Measurements from ENCODE around the gene DVL2. TPM values are rescaled to one million over a fixed set of nuclear protein-coding genes. Genes with fewer than 3 reads are reported as not detected.

Gene DVL2
- total and polyA plus RNA-seq, 2 of the 13 experiments (the other 11 are each of a cell fraction or from before 2014, with no cell fraction given), result 5.7 to 38.2 TPM

GRCh38 chr17:7239091-7240027 is 5.0 kb upstream of the DVL2 start, which contains the start of gene PHF23 (continued):
- no peak for TF ChIP-seq DNMT3B (CRISPR knock-in tag; conservative IDR thresholded peaks at IDR 0.05)
- 0 out of 2 replicates have a peak, but pooled peaks have one; percentile 22 for TF ChIP-seq PHF20 (CRISPR knock-in tag; IDR thresholded peaks at IDR 0.05)
- peak; percentile 43; the same call in 1 of the 2 replicates for TF ChIP-seq KLF12 (CRISPR knock-in tag; IDR thresholded peaks at IDR 0.05; ENCODE audit: borderline replicate concordance)
- no peak for TF ChIP-seq ZNF569 (CRISPR knock-in tag; IDR thresholded peaks at IDR 0.05; ENCODE audit: borderline replicate concordance)
- TF ChIP-seq, protein P1, sequence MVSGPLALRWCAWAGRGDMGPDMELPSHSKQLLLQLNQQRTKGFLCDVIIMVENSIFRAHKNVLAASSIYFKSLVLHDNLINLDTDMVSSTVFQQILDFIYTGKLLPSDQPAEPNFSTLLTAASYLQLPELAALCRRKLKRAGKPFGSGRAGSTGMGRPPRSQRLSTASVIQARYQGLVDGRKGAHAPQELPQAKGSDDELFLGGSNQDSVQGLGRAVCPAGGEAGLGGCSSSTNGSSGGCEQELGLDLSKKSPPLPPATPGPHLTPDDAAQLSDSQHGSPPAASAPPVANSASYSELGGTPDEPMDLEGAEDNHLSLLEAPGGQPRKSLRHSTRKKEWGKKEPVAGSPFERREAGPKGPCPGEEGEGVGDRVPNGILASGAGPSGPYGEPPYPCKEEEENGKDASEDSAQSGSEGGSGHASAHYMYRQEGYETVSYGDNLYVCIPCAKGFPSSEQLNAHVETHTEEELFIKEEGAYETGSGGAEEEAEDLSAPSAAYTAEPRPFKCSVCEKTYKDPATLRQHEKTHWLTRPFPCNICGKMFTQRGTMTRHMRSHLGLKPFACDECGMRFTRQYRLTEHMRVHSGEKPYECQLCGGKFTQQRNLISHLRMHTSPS (CRISPR knock-in tag; IDR thresholded peaks at IDR 0.05; ENCODE audit: low read depth), result no peak
- TF ChIP-seq ZFX (CRISPR knock-in tag; IDR thresholded peaks at IDR 0.05; ENCODE audit: low read depth), result 0 out of 2 replicates have a peak, but pooled peaks have one; percentile 15
- TF ChIP-seq CC2D1A (CRISPR knock-in tag; IDR thresholded peaks at IDR 0.05), result no peak
- peak; percentile 62; the same call in 1 of the 2 replicates for TF ChIP-seq MIER3 (CRISPR knock-in tag; IDR thresholded peaks at IDR 0.05; ENCODE audit: borderline replicate concordance)
- TF ChIP-seq, protein P2, sequence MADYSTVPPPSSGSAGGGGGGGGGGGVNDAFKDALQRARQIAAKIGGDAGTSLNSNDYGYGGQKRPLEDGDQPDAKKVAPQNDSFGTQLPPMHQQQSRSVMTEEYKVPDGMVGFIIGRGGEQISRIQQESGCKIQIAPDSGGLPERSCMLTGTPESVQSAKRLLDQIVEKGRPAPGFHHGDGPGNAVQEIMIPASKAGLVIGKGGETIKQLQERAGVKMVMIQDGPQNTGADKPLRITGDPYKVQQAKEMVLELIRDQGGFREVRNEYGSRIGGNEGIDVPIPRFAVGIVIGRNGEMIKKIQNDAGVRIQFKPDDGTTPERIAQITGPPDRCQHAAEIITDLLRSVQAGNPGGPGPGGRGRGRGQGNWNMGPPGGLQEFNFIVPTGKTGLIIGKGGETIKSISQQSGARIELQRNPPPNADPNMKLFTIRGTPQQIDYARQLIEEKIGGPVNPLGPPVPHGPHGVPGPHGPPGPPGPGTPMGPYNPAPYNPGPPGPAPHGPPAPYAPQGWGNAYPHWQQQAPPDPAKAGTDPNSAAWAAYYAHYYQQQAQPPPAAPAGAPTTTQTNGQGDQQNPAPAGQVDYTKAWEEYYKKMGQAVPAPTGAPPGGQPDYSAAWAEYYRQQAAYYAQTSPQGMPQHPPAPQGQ (CRISPR knock-in tag; IDR thresholded peaks at IDR 0.05; ENCODE audit: borderline replicate concordance), result no peak
- TF ChIP-seq, protein P3, sequence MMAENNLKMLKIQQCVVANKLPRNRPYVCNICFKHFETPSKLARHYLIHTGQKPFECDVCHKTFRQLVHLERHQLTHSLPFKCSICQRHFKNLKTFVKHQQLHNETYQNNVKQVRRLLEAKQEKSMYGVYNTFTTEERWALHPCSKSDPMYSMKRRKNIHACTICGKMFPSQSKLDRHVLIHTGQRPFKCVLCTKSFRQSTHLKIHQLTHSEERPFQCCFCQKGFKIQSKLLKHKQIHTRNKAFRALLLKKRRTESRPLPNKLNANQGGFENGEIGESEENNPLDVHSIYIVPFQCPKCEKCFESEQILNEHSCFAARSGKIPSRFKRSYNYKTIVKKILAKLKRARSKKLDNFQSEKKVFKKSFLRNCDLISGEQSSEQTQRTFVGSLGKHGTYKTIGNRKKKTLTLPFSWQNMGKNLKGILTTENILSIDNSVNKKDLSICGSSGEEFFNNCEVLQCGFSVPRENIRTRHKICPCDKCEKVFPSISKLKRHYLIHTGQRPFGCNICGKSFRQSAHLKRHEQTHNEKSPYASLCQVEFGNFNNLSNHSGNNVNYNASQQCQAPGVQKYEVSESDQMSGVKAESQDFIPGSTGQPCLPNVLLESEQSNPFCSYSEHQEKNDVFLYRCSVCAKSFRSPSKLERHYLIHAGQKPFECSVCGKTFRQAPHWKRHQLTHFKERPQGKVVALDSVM (CRISPR knock-in tag; IDR thresholded peaks at IDR 0.05), result peak; percentile 35; the same call in 1 of the 2 replicates
- TF ChIP-seq HOXA5 (CRISPR knock-in tag; IDR thresholded peaks at IDR 0.05), result peak; percentile 59; the same call in 1 of the 2 replicates
- TF ChIP-seq NFRKB (IDR thresholded peaks at IDR 0.05), result no peak
- TF ChIP-seq HOXA3 (CRISPR knock-in tag; IDR thresholded peaks at IDR 0.05), result peak; percentile 85
- no peak for TF ChIP-seq ZNF781 (CRISPR knock-in tag; IDR thresholded peaks at IDR 0.05; ENCODE audit: borderline replicate concordance, not compliant biosample characterization)
- TF ChIP-seq ZNF337 (CRISPR knock-in tag; IDR thresholded peaks at IDR 0.05; ENCODE audit: borderline replicate concordance, low read depth), result 0 out of 2 replicates have a peak, but pooled peaks have one; percentile 40
- TF ChIP-seq HBP1 (CRISPR knock-in tag; IDR thresholded peaks at IDR 0.05; ENCODE audit: low read depth), result peak; percentile 53
- peak; percentile 90 for TF ChIP-seq AGO2 (optimal IDR thresholded peaks at IDR 0.05; ENCODE audit: low read depth, low read length)
- peak; percentile 97 for TF ChIP-seq ELF1 (CRISPR knock-in tag; IDR thresholded peaks at IDR 0.05)

Measured in HepG2 (cell line).